Breast epithelium (tissue), 4 donors: Measurements from ENCODE around the gene PRKG1. TPM values are rescaled to one million over a fixed set of nuclear protein-coding genes. Genes with fewer than 3 reads are reported as not detected.

Source experiments
- DNase-seq, 2 donors: peaks; one replicate each; pipeline ENCODE4 v3.0.0-alpha.2; 2019; ENCODE audit warnings: low spot score in 2 of 2
- H3K27ac ChIP-seq, 2 donors: fragments of 200-600 bp; sonication (generic) in 1 of 2; one replicate each; pipeline ENCODE4 v1.5.1; 2016 to 2019; ENCODE audit warnings: mild to moderate bottlenecking in 1 of 2
- H3K27me3 ChIP-seq, 2 donors: fragments of 200-600 bp; sonication (generic) in 1 of 2; one replicate each; pipeline versions ENCODE4 v1.5.1 to v1.6.0; 2017 to 2019; ENCODE audit warnings: control low read depth in 1 of 2, mild to moderate bottlenecking in 1 of 2
- H3K36me3 ChIP-seq: fragments of 200-600 bp; one replicate; pipeline ENCODE4 v1.5.1; 2019
- H3K4me1 ChIP-seq, 2 donors: fragments of 200-600 bp; sonication (generic); one replicate each; pipeline ENCODE4 v1.5.1; 2016 to 2019; ENCODE audit warnings: control low read depth in 1 of 2
- H3K4me3 ChIP-seq, 3 donors: fragments of 200-600 bp; sonication (generic); 1 replicate in 2 of 3; 2 replicates in 1 of 3; pipeline ENCODE4 v1.5.1; 2016 to 2019; ENCODE audit warnings: mild to moderate bottlenecking in 3 of 3, moderate library complexity in 2 of 3
- H3K9me3 ChIP-seq, 2 donors: fragments of 200-600 bp; sonication (generic) in 1 of 2; one replicate each; pipeline ENCODE4 v1.5.1; 2016 to 2019; ENCODE audit warnings: control low read depth in 1 of 2
- CTCF ChIP-seq, 3 donors: fragments of 450-650 bp; IDR thresholded peaks; one replicate each; pipeline ENCODE4 v1.5.1; 2016 to 2017; ENCODE audit warnings: antibody characterized with exemption in 3 of 3, mild to moderate bottlenecking in 3 of 3, moderate library complexity in 3 of 3
- POLR2A ChIP-seq: fragments of 450-650 bp; IDR thresholded peaks from one replicate; pipeline ENCODE4 v1.6.1; 2016; ENCODE audit warnings: antibody characterized with exemption, mild to moderate bottlenecking, moderate library complexity
- POLR2AphosphoS5 ChIP-seq, 3 donors: sonication (generic); formaldehyde crosslinking; IDR thresholded peaks; one replicate each; pipeline ENCODE4 v1.6.1; 2017; ENCODE audit warnings: antibody characterized with exemption in 3 of 3
- intact Hi-C: fragments of 100-400 bp; cut with DNase I; formaldehyde crosslinking; loops from one replicate; pipeline ENCODE4 v1.15.1; 2023; ENCODE audit warnings: low total_unique reads
- total RNA-seq, 3 donors: library from RNA; depleted of rRNA; stranded (reverse); fragments of >200 nt; gene quantifications; one replicate each; pipeline ENCODE4 v1.1.0, GENCODE V29; 2016

Gene PRKG1
- total RNA-seq, 3 donors from 2014 or later: 10.9 to 36.9 (median 19.7) TPM

GRCh38 chr10:51083356-51083853 lies 9.1 kb downstream of the PRKG1 start:
- no peaks in the 10 kb centered on the region for H3K27me3 ChIP-seq
- peak overlapping the region; percentile 33 to 77 for H3K27ac ChIP-seq
- no peak for TF ChIP-seq POLR2AphosphoS5 (IDR thresholded peaks at IDR 0.05)
- no peak for TF ChIP-seq CTCF (IDR thresholded peaks at IDR 0.05)
- TF ChIP-seq POLR2A: no peak
- H3K36me3 ChIP-seq: no peaks in the 10 kb centered on the region
- intact Hi-C loops: no loop called here
- DNase-seq: no peak
- H3K4me3 ChIP-seq: peak overlapping the region in 1 of 3 donors; percentile 25
- no peaks in the 10 kb centered on the region for H3K4me1 ChIP-seq
- H3K9me3 ChIP-seq: no peaks in the 10 kb centered on the region

- Histone ChIP-seq H3K27ac (no peak overlapping the region), H3K4me3 (no peak overlapping the region), H3K4me1 (no peaks in the 10 kb centered on the region), H3K36me3 (no peaks in the 10 kb centered on the region), H3K9me3 (no peaks in the 10 kb centered on the region), H3K27me3 (no peaks in the 10 kb centered on the region)
- TF ChIP-seq CTCF (IDR thresholded peaks at IDR 0.05) (no peak), POLR2AphosphoS5 (IDR thresholded peaks at IDR 0.05) (no peak), POLR2A (no peak)
- no peak for DNase-seq
- intact Hi-C loops: no loop called here
Observed at GRCh38 chr10:51085204-51085603, 10.9 kb downstream of the PRKG1 start.

GRCh38 chr10:51086710-51087109 lies 12.4 kb downstream of the PRKG1 start:
- Histone ChIP-seq H3K9me3 (no peaks in the 10 kb centered on the region), H3K27ac (no peak overlapping the region), H3K27me3 (no peaks in the 10 kb centered on the region), H3K4me3 (no peak overlapping the region), H3K36me3 (no peaks in the 10 kb centered on the region), H3K4me1 (no peaks in the 10 kb centered on the region)
- TF ChIP-seq POLR2A (no peak), POLR2AphosphoS5 (IDR thresholded peaks at IDR 0.05) (no peak), CTCF (IDR thresholded peaks at IDR 0.05) (no peak)
- intact Hi-C loops: no loop called here
- no peak for DNase-seq

GRCh38 chr10:51087114-51087513 lies 12.8 kb downstream of the PRKG1 start:
- Histone ChIP-seq H3K36me3 (no peaks in the 10 kb centered on the region), H3K9me3 (no peaks in the 10 kb centered on the region), H3K4me1 (no peaks in the 10 kb centered on the region), H3K27ac (no peak overlapping the region), H3K4me3 (no peak overlapping the region), H3K27me3 (no peaks in the 10 kb centered on the region)
- no peak for DNase-seq
- intact Hi-C loops: no loop called here
- TF ChIP-seq CTCF (IDR thresholded peaks at IDR 0.05) (no peak), POLR2A (no peak), POLR2AphosphoS5 (IDR thresholded peaks at IDR 0.05) (no peak)

GRCh38 chr10:51090190-51090589 lies 15.9 kb downstream of the PRKG1 start:
- no peaks in the 10 kb centered on the region for H3K36me3 ChIP-seq
- TF ChIP-seq POLR2A (no peak), CTCF (IDR thresholded peaks at IDR 0.05) (no peak)
- no peak for DNase-seq
- intact Hi-C loops: no loop called here
- H3K9me3 ChIP-seq: no peaks in the 10 kb centered on the region
- no peak overlapping the region for H3K4me3 ChIP-seq
- H3K4me1 ChIP-seq: no peaks in the 10 kb centered on the region
- H3K27me3 ChIP-seq: no peaks in the 10 kb centered on the region
- H3K27ac ChIP-seq: no peak overlapping the region
